ENCODE data around the gene VBP1. TPM values are rescaled to one million over a fixed set of nuclear protein-coding genes. Genes with fewer than 3 reads are reported as not detected.

The VBP1 gene
- total and polyA plus RNA-seq, 10 donors = 24.1 to 42.1 (median 29.8) TPM

GRCh38 chrX:155246748-155247147 is 30.5 kb downstream of the VBP1 start:
- Histone ChIP-seq H3K4me3 (no peak overlapping the region), H3K27ac (no peak overlapping the region), H3K36me3 (no peaks in the 10 kb centered on the region), H3K4me1 (no peaks in the 10 kb centered on the region), H3K27me3 (replicated peaks in 1 of 7) (no peaks in the 10 kb centered on the region), H3K9me3 (no peaks in the 10 kb centered on the region)
- intact Hi-C loops (cut with DNase I; ENCODE audit: low total_unique reads) = no loop called here
- no peak for DNase-seq
- 81 to 100% (median 89%) methylated on average over 1 of the region's 1 CpG for WGBS, 5 donors
- no peak for TF ChIP-seq POLR2A (IDR thresholded peaks at IDR 0.05)
- no peak for TF ChIP-seq CTCF (IDR thresholded peaks at IDR 0.05 in 8 of 11, conservative IDR thresholded peaks at IDR 0.05 in 3 of 11)
- no peak for TF ChIP-seq POLR2AphosphoS5 (IDR thresholded peaks at IDR 0.05)

- 61 to 88% (median 80%) methylated on average over 4 of the region's 4 CpGs for WGBS, 5 donors
- intact Hi-C loops (cut with DNase I; ENCODE audit: low total_unique reads) = no loop called here
- Histone ChIP-seq H3K4me3 (no peak overlapping the region), H3K36me3 (no peaks in the 10 kb centered on the region), H3K4me1 (no peaks in the 10 kb centered on the region), H3K27me3 (replicated peaks in 1 of 7) (no peaks in the 10 kb centered on the region), H3K27ac (no peak overlapping the region), H3K9me3 (no peaks in the 10 kb centered on the region)
- no peak for DNase-seq
- TF ChIP-seq POLR2A (IDR thresholded peaks at IDR 0.05) (no peak), POLR2AphosphoS5 (IDR thresholded peaks at IDR 0.05) (no peak), CTCF (IDR thresholded peaks at IDR 0.05 in 8 of 11, conservative IDR thresholded peaks at IDR 0.05 in 3 of 11) (no peak)
These were observed 31.2 kb downstream of the VBP1 start for GRCh38 chrX:155247497-155247896.

DNA sequence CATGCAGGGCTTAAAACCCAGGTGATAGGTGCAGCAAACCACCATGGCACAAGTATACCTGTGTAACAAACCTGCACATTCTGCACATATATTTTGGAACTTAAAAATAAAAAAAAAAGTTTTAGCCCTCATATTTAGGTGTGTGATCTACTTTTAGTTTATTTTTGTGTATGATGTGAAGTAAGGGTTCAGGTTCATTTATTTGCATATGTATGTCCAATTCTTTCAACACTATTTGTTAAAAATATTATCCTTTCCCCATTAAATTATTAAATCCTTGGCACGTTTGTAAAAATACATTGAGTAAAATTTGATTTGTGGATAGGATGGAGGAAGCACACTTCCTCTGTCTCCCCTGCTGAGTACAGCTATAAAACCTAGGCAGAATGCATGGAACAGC is 35.1 kb downstream of the VBP1 start:
- intact Hi-C loops (cut with DNase I; ENCODE audit: low total_unique reads) = no loop called here
- no peaks in the 10 kb centered on the region for H3K27me3 ChIP-seq (replicated peaks in 1 of 7)
- no peak for TF ChIP-seq CTCF (IDR thresholded peaks at IDR 0.05 in 8 of 11, conservative IDR thresholded peaks at IDR 0.05 in 3 of 11)
- TF ChIP-seq POLR2AphosphoS5 (IDR thresholded peaks at IDR 0.05) = no peak
- no peak for TF ChIP-seq POLR2A (IDR thresholded peaks at IDR 0.05)

GRCh38 chrX:155259752-155260151 is 43.5 kb downstream of the VBP1 start:
- Histone ChIP-seq H3K27ac (no peak overlapping the region), H3K9me3 (no peaks in the 10 kb centered on the region), H3K27me3 (replicated peaks in 1 of 7) (no peaks in the 10 kb centered on the region), H3K4me1 (peaks cover 0 to 30% (median 12%) of the 10 kb centered on the region in 6 donors), H3K36me3 (peaks cover 0 to 7% (median 0%) of the 10 kb centered on the region in 6 donors), H3K4me3 (no peak overlapping the region)
- intact Hi-C loops (cut with DNase I; ENCODE audit: low total_unique reads) = no loop called here
- TF ChIP-seq CTCF (IDR thresholded peaks at IDR 0.05 in 8 of 11, conservative IDR thresholded peaks at IDR 0.05 in 3 of 11) (no peak), POLR2A (IDR thresholded peaks at IDR 0.05) (no peak), POLR2AphosphoS5 (IDR thresholded peaks at IDR 0.05) (no peak)
- WGBS, 5 donors = 52 to 100% (median 89%) methylated on average over 3 of the region's 3 CpGs
- no peak for DNase-seq

More for the DNA sequence above, 35.1 kb downstream of the VBP1 start:
- WGBS, 5 donors = 44 to 83% (median 71%) methylated on average over 1 of the region's 1 CpG
- Histone ChIP-seq H3K9me3 (no peaks in the 10 kb centered on the region), H3K36me3 (no peaks in the 10 kb centered on the region), H3K4me1 (no peaks in the 10 kb centered on the region), H3K27ac (no peak overlapping the region), H3K4me3 (no peak overlapping the region)
- no peak for DNase-seq
